SK-N-MC (cell line): ENCODE measurements around the gene CDH15.
A peak's percentile ranks its signal among the peaks of the same experiment; 100 is the strongest.

ENCODE experiments used
- DNase-seq: peaks from one replicate; pipeline ENCODE4 v3.0.0-alpha.2; 2011; ENCODE audit warnings: low read depth, low spot score
- H3K27ac ChIP-seq: fragments of 200-600 bp; sonication (generic); 2 replicates; pipeline ENCODE4 v1.5.1; 2016; ENCODE audit warnings: mixed run types
- H3K36me3 ChIP-seq: fragments of 200-600 bp; sonication (generic); 2 replicates; pipeline ENCODE4 v1.6.1; 2017; ENCODE audit warnings: antibody characterized with exemption, low read length, mixed read lengths; ENCODE audit not compliant: insufficient read depth
- H3K4me3 ChIP-seq: fragments of 200-600 bp; sonication (generic); 2 replicates; pipeline ENCODE4 v1.5.1; 2016
- H3K9ac ChIP-seq: fragments of 200-600 bp; sonication (generic); 2 replicates; pipeline ENCODE4 v1.8.0; 2017; ENCODE audit warnings: mixed run types, mixed read lengths; ENCODE audit not compliant: insufficient read length
- H3K9me3 ChIP-seq: fragments of 200-600 bp; sonication (generic); 2 replicates; pipeline ENCODE4 v1.6.1; 2017; ENCODE audit warnings: low read depth, mild to moderate bottlenecking, antibody characterized with exemption, low read length, moderate library complexity, mixed read lengths
- EZH2 ChIP-seq: fragments of 200-600 bp; sonication (generic); IDR thresholded peaks from one replicate; pipeline ENCODE4 v1.6.1; 2017; ENCODE audit warnings: antibody characterized with exemption
- FOXP2 ChIP-seq: optimal IDR thresholded peaks from 2 replicates; pipeline ENCODE3; 2011; ENCODE audit warnings: mild to moderate bottlenecking, moderate library complexity; ENCODE audit not compliant: insufficient read depth; ENCODE audit errors: extremely low read length, control extremely low read depth
- POLR2AphosphoS5 ChIP-seq: IDR thresholded peaks from 2 replicates; pipeline ENCODE4 v1.6.1; 2012; ENCODE audit warnings: mild to moderate bottlenecking, low read depth, low read length, borderline replicate concordance

Gene CDH15

DNA sequence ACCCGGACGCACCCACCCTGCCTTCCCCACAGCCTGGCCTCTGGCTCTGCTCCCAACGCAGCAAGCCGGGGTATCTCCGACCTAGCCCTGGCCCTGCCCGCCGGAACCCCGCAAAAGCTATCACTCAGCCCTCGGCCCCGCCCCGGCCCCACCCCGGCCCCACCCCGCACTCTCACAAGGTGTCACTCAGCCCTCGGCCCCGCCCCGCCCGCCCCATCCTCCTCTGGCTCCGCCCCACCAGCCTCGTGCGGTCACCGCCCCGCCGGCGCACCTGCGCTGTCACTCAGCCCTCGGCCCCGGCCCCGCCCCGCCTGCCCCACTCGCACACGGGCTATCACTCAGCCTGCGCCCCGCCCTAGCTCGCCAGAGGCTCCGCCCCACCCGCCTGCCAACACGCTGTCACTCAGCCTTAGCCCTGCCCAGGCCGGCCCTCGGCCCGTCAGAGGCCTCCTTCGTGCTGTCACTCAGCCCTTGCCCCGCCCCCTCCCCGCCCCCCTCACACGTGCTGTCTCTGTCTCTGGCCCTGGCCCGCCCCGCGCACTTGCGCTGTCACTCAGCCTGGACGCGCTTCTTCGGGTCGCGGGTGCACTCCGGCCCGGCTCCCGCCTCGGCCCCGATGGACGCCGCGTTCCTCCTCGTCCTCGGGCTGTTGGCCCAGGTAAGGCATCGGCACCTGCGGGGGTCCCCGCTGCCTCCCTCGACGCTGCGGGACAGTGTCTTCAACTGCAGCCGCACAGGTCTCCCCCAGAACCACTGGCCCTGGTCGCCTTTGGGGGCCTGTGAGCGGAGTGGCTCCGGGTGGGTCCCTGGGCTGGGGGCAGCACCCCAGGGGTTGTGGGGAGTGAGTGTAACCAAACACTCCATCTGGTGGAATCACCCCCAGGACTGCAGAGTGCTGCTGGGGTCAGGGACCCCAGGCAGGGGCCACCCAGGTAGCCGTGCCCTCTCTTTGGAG is at the start of gene CDH15:
CDH15 (plus strand) TSS at position 533 of the 955 bp plus-strand sequence; CDS start at position 617, 84 bp downstream.
- Histone ChIP-seq H3K27ac (no peak within 1 kb of the TSS), H3K36me3 (no peaks in the 10 kb centered on the region), H3K4me3 (peak within 1 kb of the TSS; percentile 30; the same call in 1 of the 2 replicates), H3K9me3 (no peaks in the 10 kb centered on the region), H3K9ac (no peak within 1 kb of the TSS)
- TF ChIP-seq FOXP2 (no peak), EZH2 (no peak), POLR2AphosphoS5 (no peak)
- DNase-seq, result no peak

- Histone ChIP-seq H3K9me3 (no peaks in the 10 kb centered on the region), H3K9ac (no peak overlapping the region), H3K27ac (no peak overlapping the region), H3K36me3 (no peaks in the 10 kb centered on the region), H3K4me3 (no peak overlapping the region)
- TF ChIP-seq FOXP2 (no peak), POLR2AphosphoS5 (no peak), EZH2 (no peak)
- no peak for DNase-seq
Observed at GRCh38 chr16:89122322-89122851, 49.2 kb upstream of the CDH15 start.

- H3K4me3 ChIP-seq, result no peak overlapping the region
- no peaks in the 10 kb centered on the region for H3K36me3 ChIP-seq
- no peaks in the 10 kb centered on the region for H3K9me3 ChIP-seq
- H3K27ac ChIP-seq, result no peak overlapping the region
- no peak overlapping the region for H3K9ac ChIP-seq
- DNase-seq, result no peak
- no peak for TF ChIP-seq EZH2
- TF ChIP-seq POLR2AphosphoS5, result no peak
- no peak for TF ChIP-seq FOXP2
Observed at GRCh38 chr16:89123001-89123830, 48.3 kb upstream of the CDH15 start.

GRCh38 chr16:89123831-89124100 is 47.8 kb upstream of the CDH15 start:
- DNase-seq, result no peak
- no peaks in the 10 kb centered on the region for H3K36me3 ChIP-seq
- H3K9ac ChIP-seq, result no peak overlapping the region
- no peak overlapping the region for H3K27ac ChIP-seq
- H3K9me3 ChIP-seq, result no peaks in the 10 kb centered on the region
- H3K4me3 ChIP-seq, result no peak overlapping the region
- TF ChIP-seq POLR2AphosphoS5 (no peak), EZH2 (no peak), FOXP2 (no peak)

- TF ChIP-seq POLR2AphosphoS5 (no peak), EZH2 (no peak), FOXP2 (no peak)
- Histone ChIP-seq H3K9me3 (no peaks in the 10 kb centered on the region), H3K27ac (no peak overlapping the region), H3K36me3 (peaks cover 5% of the 10 kb centered on the region; the same call in 1 of the 2 replicates), H3K4me3 (no peak overlapping the region), H3K9ac (no peak overlapping the region)
- no peak for DNase-seq
Observed at GRCh38 chr16:89129378-89129777, 42.2 kb upstream of the CDH15 start.

GRCh38 chr16:89130448-89130847 is 41.1 kb upstream of the CDH15 start:
- no peak for TF ChIP-seq EZH2
- no peak overlapping the region for H3K9ac ChIP-seq
- H3K36me3 ChIP-seq, result peaks cover 5% of the 10 kb centered on the region; the same call in 1 of the 2 replicates
- no peak overlapping the region for H3K4me3 ChIP-seq
- no peaks in the 10 kb centered on the region for H3K9me3 ChIP-seq
- H3K27ac ChIP-seq, result no peak overlapping the region
- DNase-seq, result no peak

DNA sequence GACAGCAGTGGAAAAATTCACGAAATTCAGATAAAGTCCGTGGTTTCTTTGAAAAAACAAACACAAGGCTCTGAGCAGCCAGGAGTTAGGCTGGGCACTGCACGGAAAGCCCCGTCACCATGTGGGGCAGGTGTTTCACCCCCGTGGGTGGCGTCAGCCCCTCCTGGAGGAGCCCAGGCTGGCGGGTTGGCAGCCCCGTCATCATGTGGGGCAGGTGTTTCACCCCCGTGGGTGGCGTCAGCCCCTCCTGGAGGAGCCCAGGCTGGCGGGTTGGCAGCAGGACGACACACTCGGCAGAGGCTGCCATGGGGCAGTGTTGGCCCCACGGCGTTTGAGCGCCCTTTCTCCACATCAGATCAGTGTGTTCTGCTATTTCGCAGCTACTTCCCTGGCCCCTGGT is 39.8 kb upstream of the CDH15 start:
- Histone ChIP-seq H3K4me3 (no peak overlapping the region), H3K27ac (no peak overlapping the region), H3K9me3 (no peaks in the 10 kb centered on the region), H3K36me3 (peaks cover 5% of the 10 kb centered on the region; the same call in 1 of the 2 replicates), H3K9ac (no peak overlapping the region)
- no peak for DNase-seq
- TF ChIP-seq EZH2 (no peak), FOXP2 (no peak), POLR2AphosphoS5 (no peak)
